Islet precursor cell (in vitro differentiated cells): ENCODE data around the gene FLRT3.

Experiments
- DNase-seq: peaks from one replicate; pipeline ENCODE4 v3.0.0-alpha.2; 2018

FLRT3 gene

GRCh38 chr20:14337400-14338171 lies at the start of gene FLRT3:
TSS of gene FLRT3 (minus strand) at chr20:14337612. CDS start at chr20:14327506, 10,106 bp downstream.
- peak; percentile 99 for DNase-seq

GRCh38 chr20:14386726-14387125 lies 49.3 kb upstream of the FLRT3 start:
- DNase-seq: no peak

- DNase-seq: no peak
These were observed 47.8 kb upstream of the FLRT3 start for GRCh38 chr20:14385176-14385740.

GRCh38 chr20:14384416-14385175 lies 47.2 kb upstream of the FLRT3 start:
- no peak for DNase-seq

- no peak for DNase-seq
These were observed 45.9 kb upstream of the FLRT3 start for GRCh38 chr20:14383335-14383734.

GRCh38 chr20:14378326-14378725 lies 40.9 kb upstream of the FLRT3 start:
- no peak for DNase-seq

- DNase-seq: no peak
These were observed 38.1 kb upstream of the FLRT3 start for GRCh38 chr20:14375416-14375985.

- no peak for DNase-seq
These were observed 36.8 kb upstream of the FLRT3 start for GRCh38 chr20:14374196-14374595.

GRCh38 chr20:14361509-14362345 lies 24.3 kb upstream of the FLRT3 start:
- no peak for DNase-seq

- no peak for DNase-seq
These were observed 23.0 kb upstream of the FLRT3 start for GRCh38 chr20:14360416-14360815.

GRCh38 chr20:14355791-14356190 lies 18.4 kb upstream of the FLRT3 start:
- peak; percentile 72 for DNase-seq

- no peak for DNase-seq
These were observed 7.3 kb upstream of the FLRT3 start for GRCh38 chr20:14344746-14345145.

- no peak for DNase-seq
These were observed 6.2 kb upstream of the FLRT3 start for GRCh38 chr20:14343491-14344065.

- no peak for DNase-seq
These were observed 5.5 kb upstream of the FLRT3 start for GRCh38 chr20:14342918-14343317.

- DNase-seq: no peak
These were observed 4.4 kb upstream of the FLRT3 start for GRCh38 chr20:14341801-14342200.

- DNase-seq: peak; percentile 59
These were observed 726 bp downstream of the FLRT3 start for GRCh38 chr20:14336686-14337085.

GRCh38 chr20:14335052-14335451 lies 2.4 kb downstream of the FLRT3 start:
- DNase-seq: no peak

- peak; percentile 79 for DNase-seq
These were observed 3.0 kb downstream of the FLRT3 start for GRCh38 chr20:14334306-14334930.

- DNase-seq: no peak
These were observed 3.7 kb downstream of the FLRT3 start for GRCh38 chr20:14333721-14334120.

GRCh38 chr20:14332866-14333265 lies 4.5 kb downstream of the FLRT3 start:
- no peak for DNase-seq

GRCh38 chr20:14331646-14332045 lies 5.8 kb downstream of the FLRT3 start:
- no peak for DNase-seq

- no peak for DNase-seq
These were observed 17.7 kb downstream of the FLRT3 start for GRCh38 chr20:14319704-14320103.
